ENCODE measurements around the gene C5AR1.

DNA sequence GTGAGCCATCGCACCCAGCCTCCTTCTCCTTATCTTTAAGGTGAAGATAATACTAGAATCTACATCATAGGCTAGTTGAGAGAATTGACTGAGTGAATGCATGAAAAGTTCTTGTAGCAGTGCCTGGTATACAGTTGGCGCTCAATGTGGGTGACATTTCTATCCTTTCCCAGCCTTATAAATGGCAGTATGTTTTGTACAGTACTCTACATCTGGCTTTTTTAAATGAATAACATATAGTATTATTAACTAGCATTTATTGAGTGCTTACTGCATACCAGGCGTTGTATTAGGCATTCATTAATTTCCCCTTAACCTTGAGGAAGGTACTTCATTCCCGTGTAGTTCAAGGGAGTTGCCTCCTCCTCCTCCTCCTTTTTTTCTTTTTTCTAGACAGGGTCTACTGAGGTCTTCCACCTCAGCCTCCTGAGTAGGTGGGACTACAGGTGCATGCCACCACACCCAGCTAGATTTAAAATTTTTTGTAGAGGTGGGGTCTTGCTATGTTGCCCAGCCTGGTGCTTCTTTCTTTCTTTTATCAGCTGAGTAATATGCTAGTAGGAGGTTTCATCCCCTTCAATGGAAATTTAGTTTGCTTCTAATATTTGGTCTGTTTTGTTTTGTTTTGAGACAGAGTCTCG lies 2.8 kb downstream of the C5AR1 start:
- TF ChIP-seq CTCF (IDR thresholded peaks at IDR 0.05) (no peak), POLR2A (IDR thresholded peaks at IDR 0.05) (no peak)

Measured in Peyer's patch (tissue), 4 donors.